ENCODE data around the gene PHACTR2. TPM values are rescaled to one million over a fixed set of nuclear protein-coding genes. Genes with fewer than 3 reads are reported as not detected.
A peak's percentile ranks its signal among the peaks of the same experiment; 100 is the strongest.

Gene PHACTR2
- total and polyA plus RNA-seq, 2 of the 13 experiments (the other 11 are each of a cell fraction or from before 2014, with no cell fraction given), result 11.3 to 28.2 TPM

- FAIRE-seq, result no peak
- no peak overlapping the region for H3K4me2 ChIP-seq (ENCODE audit: low read depth, low read length)
- intact Hi-C loops (cut with micrococcal nuclease; ENCODE audit: unreplicated experiment) (no loop called here), in situ Hi-C loops (cut with HindIII; ENCODE audit: extremely low pct_ligation_motif_present, low pct_unique_long_range_greater_than_20kb) (no loop called here)
- peaks cover 81% of the 10 kb centered on the region for H3K4me1 ChIP-seq (ENCODE audit: insufficient read depth, low read length)
- no peak for ATAC-seq
- H4K20me1 ChIP-seq (ENCODE audit: insufficient read depth, low read length), result no peaks in the 10 kb centered on the region
- H3K79me2 ChIP-seq (ENCODE audit: insufficient read depth, low read length), result peaks cover 35% of the 10 kb centered on the region
- TF ChIP-seq PRMT3 (CRISPR knock-in tag; IDR thresholded peaks at IDR 0.05; ENCODE audit: borderline replicate concordance, low read depth) (no peak), ZNF629 (CRISPR knock-in tag; conservative IDR thresholded peaks at IDR 0.05) (peak; percentile 65)
- POLR2A ChIA-PET, result interaction anchor here (1.5 kb wide), 1 partner anchor 49 kb away, joined by 3 read pairs; no protein-coding TSS in a partner anchor
- no peak overlapping the region for H2AFZ ChIP-seq (ENCODE audit: low read length)
- H3K4me3 ChIP-seq (replicated peaks in 1 of 3; ENCODE audit: insufficient read depth in 1 of 3, low read depth in 2 of 3, low read length in 3 of 3), result no peak overlapping the region
- no peaks in the 10 kb centered on the region for H3K27me3 ChIP-seq (ENCODE audit: control insufficient read depth in 1 of 2, insufficient read depth in 2 of 2, low read length in 2 of 2)
- no peak overlapping the region for H3K27ac ChIP-seq (ENCODE audit: extremely low read length, insufficient read depth, low read length)
- no peak overlapping the region for H3K9ac ChIP-seq (ENCODE audit: insufficient read depth, low read depth, low read length)
- WGBS (ENCODE audit: low lambda C conversion rate), result 84% methylated on average over 4 of the region's 4 CpGs
- DNase-seq (ENCODE audit: low spot score), result no peak
- BruUV-seq (replicated peaks), result no TSS peak
- peaks cover 0 to 4% of the 10 kb centered on the region in 2 experiments; a peak in 1 of 5 replicates for H3K36me3 ChIP-seq (replicated peaks in 1 of 2; ENCODE audit: control insufficient read depth in 1 of 2, insufficient read depth in 2 of 2, low read length in 2 of 2)
- CTCF ChIA-PET (ENCODE audit: low intra/inter-chr PET ratio, low total read pairs), result no interaction called here
- no peaks in the 10 kb centered on the region for H3K9me3 ChIP-seq (ENCODE audit: low read length)
Observed at GRCh38 chr6:143695969-143696663, 18.4 kb downstream of the PHACTR2 start.

- Histone ChIP-seq H3K9ac (ENCODE audit: insufficient read depth, low read depth, low read length) (no peak overlapping the region), H4K20me1 (ENCODE audit: insufficient read depth, low read length) (no peaks in the 10 kb centered on the region), H2AFZ (ENCODE audit: low read length) (no peak overlapping the region), H3K36me3 (replicated peaks in 1 of 2; ENCODE audit: control insufficient read depth in 1 of 2, insufficient read depth in 2 of 2, low read length in 2 of 2) (peaks cover 0 to 4% of the 10 kb centered on the region in 2 experiments; a peak in 1 of 5 replicates), H3K4me2 (ENCODE audit: low read depth, low read length) (no peak overlapping the region), H3K4me3 (replicated peaks in 1 of 3; ENCODE audit: insufficient read depth in 1 of 3, low read depth in 2 of 3, low read length in 3 of 3) (no peak overlapping the region), H3K79me2 (ENCODE audit: insufficient read depth, low read length) (peaks cover 30% of the 10 kb centered on the region), H3K27ac (ENCODE audit: extremely low read length, insufficient read depth, low read length) (no peak overlapping the region), H3K9me3 (ENCODE audit: low read length) (no peaks in the 10 kb centered on the region), H3K27me3 (ENCODE audit: control insufficient read depth in 1 of 2, insufficient read depth in 2 of 2, low read length in 2 of 2) (no peaks in the 10 kb centered on the region), H3K4me1 (ENCODE audit: insufficient read depth, low read length) (peaks cover 76% of the 10 kb centered on the region)
- no TSS peak for BruUV-seq (replicated peaks)
- FAIRE-seq (no peak), DNase-seq (ENCODE audit: low spot score) (peak; percentile 27), ATAC-seq (no peak)
- in situ Hi-C loops (cut with HindIII; ENCODE audit: extremely low pct_ligation_motif_present, low pct_unique_long_range_greater_than_20kb), result no loop called here
- ChIA-PET POLR2A (interaction anchor here (1.5 kb wide), 1 partner anchor 48 kb away, joined by 3 read pairs; no protein-coding TSS in a partner anchor), CTCF (ENCODE audit: low intra/inter-chr PET ratio, low total read pairs) (no interaction called here)
- WGBS (ENCODE audit: low lambda C conversion rate), result 90% methylated on average over 2 of the region's 2 CpGs
- intact Hi-C loops (cut with micrococcal nuclease; ENCODE audit: unreplicated experiment), result no loop called here
- TF ChIP-seq HBP1 (CRISPR knock-in tag; IDR thresholded peaks at IDR 0.05; ENCODE audit: low read depth) (no peak), SP2 (CRISPR knock-in tag; IDR thresholded peaks at IDR 0.05) (no peak), CBFB (CRISPR knock-in tag; IDR thresholded peaks at IDR 0.05) (no peak), ZBTB40 (IDR thresholded peaks at IDR 0.05) (no peak), ZBTB40 (CRISPR knock-in tag; IDR thresholded peaks at IDR 0.05) (no peak)
Observed at GRCh38 chr6:143696664-143697000, 18.9 kb downstream of the PHACTR2 start.

Measured in HepG2 (cell line).